Measurements from ENCODE around the gene DMBX1. TPM values are rescaled to one million over a fixed set of nuclear protein-coding genes. Genes with fewer than 3 reads are reported as not detected.

Gene DMBX1
- total and polyA plus RNA-seq, 2 of the 4 experiments (the other 2 are of a cell fraction): not detected

GRCh38 chr1:46456411-46456963 is 33.1 kb upstream of the DMBX1 start:
- BruUV-seq (replicated peaks): no TSS peak
- in situ Hi-C loops (cut with MboI; ENCODE audit: low sequenced_read_pairs): no loop called here

More at GRCh38 chr1:46456411-46456963, 33.1 kb upstream of the DMBX1 start:
- Histone ChIP-seq H3K9me1 (ENCODE audit: insufficient read depth, low read length) (no peaks in the 10 kb centered on the region; the same call in 1 of the 2 replicates), H2BK20ac (ENCODE audit: low read depth, low read length) (no peak overlapping the region), H2BK15ac (ENCODE audit: low read depth, low read length) (no peak overlapping the region), H3K23ac (ENCODE audit: low read depth, low read length) (no peak overlapping the region), H3K36me3 (ENCODE audit: control insufficient read depth, insufficient read depth, low read length) (no peaks in the 10 kb centered on the region), H3K4me2 (ENCODE audit: low read depth, low read length) (no peak overlapping the region), H2BK120ac (ENCODE audit: low read depth, low read length) (no peak overlapping the region), H3K9ac (ENCODE audit: low read depth, low read length) (no peak overlapping the region), H3K4me1 (ENCODE audit: control insufficient read depth, insufficient read depth, low read length) (no peaks in the 10 kb centered on the region), H3K79me1 (ENCODE audit: low read depth in 1 of 2, low read length in 2 of 2) (no peaks in the 10 kb centered on the region), H3K9me3 (ENCODE audit: control insufficient read depth, insufficient read depth, low read length) (no peaks in the 10 kb centered on the region), H4K91ac (ENCODE audit: insufficient read depth, low read depth, low read length) (no peak overlapping the region), H2AFZ (replicated peaks; ENCODE audit: low read length, poor library complexity) (no peak overlapping the region), H3K27ac (ENCODE audit: insufficient read depth, low read length) (no peak overlapping the region), H2AK9ac (replicated peaks; ENCODE audit: low read depth, low read length, poor library complexity) (no peak overlapping the region), H3K4ac (ENCODE audit: low read depth, low read length) (no peak overlapping the region), H3K27me3 (ENCODE audit: control insufficient read depth, insufficient read depth, low read length) (peaks cover 81% of the 10 kb centered on the region), H4K20me1 (ENCODE audit: insufficient read depth, low read length) (no peaks in the 10 kb centered on the region), H2AK5ac (ENCODE audit: low read depth, low read length) (no peak overlapping the region), H4K8ac (ENCODE audit: low read depth in 2 of 2, low read length in 2 of 2) (no peak overlapping the region), H3K56ac (ENCODE audit: extremely low read depth, insufficient read depth, low read length) (no peak overlapping the region), H3K4me3 (ENCODE audit: insufficient read depth, low read depth, low read length) (no peak overlapping the region), H3K14ac (replicated peaks; ENCODE audit: low read depth, low read length) (no peak overlapping the region), H4K5ac (ENCODE audit: low read depth, low read length) (no peak overlapping the region), H2BK5ac (ENCODE audit: low read depth, low read length, poor library complexity, severe bottlenecking) (no peak overlapping the region), H3K18ac (ENCODE audit: low read depth, low read length) (no peak overlapping the region)
- dilution Hi-C loops (cut with HindIII; ENCODE audit: low sequenced_read_pairs, unreplicated experiment) (no loop called here), intact Hi-C loops (cut with micrococcal nuclease) (no loop called here)
- 43% methylated on average over 2 of the region's 5 CpGs; no CpG with 5 or more reads in 1 of the 2 experiments for WGBS, 2 experiments (ENCODE audit: extremely low coverage in 2 of 2, insufficient read length in 1 of 2)
- CTCF ChIA-PET: no interaction called here
- TF ChIP-seq NFE2L2 (IDR thresholded peaks at IDR 0.05; ENCODE audit: low read depth, low read length): no peak
- TF ChIP-seq MXI1 (IDR thresholded peaks at IDR 0.05; ENCODE audit: borderline replicate concordance, low read depth, low read length): no peak
- TF ChIP-seq CHD1 (IDR thresholded peaks at IDR 0.05; ENCODE audit: low read depth, low read length): no peak
- no peak for TF ChIP-seq RCOR1 (IDR thresholded peaks at IDR 0.05; ENCODE audit: insufficient replicate concordance, low read length)
- no peak for TF ChIP-seq MAFK (IDR thresholded peaks at IDR 0.05; ENCODE audit: low read depth, low read length)
- POLR2A ChIA-PET (ENCODE audit: unreplicated experiment): no interaction called here
- DNase-seq (no peak), ATAC-seq (ENCODE audit: low read depth) (no peak)
